ENCODE results near the gene MAML2.

Gene MAML2

DNA sequence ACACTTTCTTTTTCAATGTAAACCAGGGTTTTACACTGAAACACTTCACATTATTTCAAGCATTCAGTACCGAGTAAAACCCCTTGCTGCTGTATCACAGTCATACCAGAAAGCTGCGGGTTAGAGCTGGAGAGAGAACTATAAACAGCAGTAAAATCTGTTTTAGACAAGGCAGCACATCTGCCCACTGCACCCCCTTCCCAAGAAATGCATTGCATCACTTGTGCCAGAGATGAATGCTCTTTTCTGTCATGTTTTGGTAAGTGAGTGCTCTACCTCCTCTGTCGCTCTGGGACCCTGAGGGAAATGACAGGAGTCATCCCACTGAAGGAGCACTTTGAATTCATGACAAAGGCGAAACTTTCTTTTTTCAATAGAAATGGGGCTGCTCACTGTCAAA is 107.2 kb downstream of the MAML2 start:
- peak; percentile 17 for DNase-seq (ENCODE audit: low spot score)
- TF ChIP-seq, protein P1, sequence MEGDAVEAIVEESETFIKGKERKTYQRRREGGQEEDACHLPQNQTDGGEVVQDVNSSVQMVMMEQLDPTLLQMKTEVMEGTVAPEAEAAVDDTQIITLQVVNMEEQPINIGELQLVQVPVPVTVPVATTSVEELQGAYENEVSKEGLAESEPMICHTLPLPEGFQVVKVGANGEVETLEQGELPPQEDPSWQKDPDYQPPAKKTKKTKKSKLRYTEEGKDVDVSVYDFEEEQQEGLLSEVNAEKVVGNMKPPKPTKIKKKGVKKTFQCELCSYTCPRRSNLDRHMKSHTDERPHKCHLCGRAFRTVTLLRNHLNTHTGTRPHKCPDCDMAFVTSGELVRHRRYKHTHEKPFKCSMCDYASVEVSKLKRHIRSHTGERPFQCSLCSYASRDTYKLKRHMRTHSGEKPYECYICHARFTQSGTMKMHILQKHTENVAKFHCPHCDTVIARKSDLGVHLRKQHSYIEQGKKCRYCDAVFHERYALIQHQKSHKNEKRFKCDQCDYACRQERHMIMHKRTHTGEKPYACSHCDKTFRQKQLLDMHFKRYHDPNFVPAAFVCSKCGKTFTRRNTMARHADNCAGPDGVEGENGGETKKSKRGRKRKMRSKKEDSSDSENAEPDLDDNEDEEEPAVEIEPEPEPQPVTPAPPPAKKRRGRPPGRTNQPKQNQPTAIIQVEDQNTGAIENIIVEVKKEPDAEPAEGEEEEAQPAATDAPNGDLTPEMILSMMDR (IDR thresholded peaks at IDR 0.05; ENCODE audit: extremely low read depth, missing control alignments) = no peak

DNA sequence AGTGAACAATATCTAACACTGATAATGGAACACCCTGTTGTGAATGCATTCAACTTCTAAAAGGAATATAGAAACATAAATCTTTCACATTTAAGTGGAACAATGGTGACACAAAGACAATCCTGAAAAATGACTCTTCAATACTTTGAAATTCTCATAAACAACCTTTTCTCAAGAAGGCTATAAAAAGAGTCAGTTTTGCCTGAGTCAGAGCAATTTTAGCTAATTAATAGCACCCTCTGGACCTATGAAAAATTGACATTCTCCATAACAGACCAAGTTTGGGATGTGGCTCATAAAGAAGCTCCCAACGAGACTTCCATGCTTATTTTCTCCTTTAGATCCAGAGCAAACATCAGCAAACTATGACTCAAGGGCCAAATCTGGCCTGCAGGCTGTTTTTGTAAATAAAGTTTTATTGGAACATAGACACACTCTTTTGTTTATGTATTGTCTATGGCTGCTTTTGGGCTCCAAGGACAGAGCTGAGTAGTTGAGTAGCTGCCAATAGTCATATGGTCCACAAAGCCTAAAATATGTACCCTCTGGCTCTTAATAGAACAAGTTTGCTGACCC is 108.0 kb downstream of the MAML2 start:
- TF ChIP-seq, protein P1 (IDR thresholded peaks at IDR 0.05; ENCODE audit: extremely low read depth, missing control alignments) = no peak
- DNase-seq (ENCODE audit: low spot score) = no peak

DNA sequence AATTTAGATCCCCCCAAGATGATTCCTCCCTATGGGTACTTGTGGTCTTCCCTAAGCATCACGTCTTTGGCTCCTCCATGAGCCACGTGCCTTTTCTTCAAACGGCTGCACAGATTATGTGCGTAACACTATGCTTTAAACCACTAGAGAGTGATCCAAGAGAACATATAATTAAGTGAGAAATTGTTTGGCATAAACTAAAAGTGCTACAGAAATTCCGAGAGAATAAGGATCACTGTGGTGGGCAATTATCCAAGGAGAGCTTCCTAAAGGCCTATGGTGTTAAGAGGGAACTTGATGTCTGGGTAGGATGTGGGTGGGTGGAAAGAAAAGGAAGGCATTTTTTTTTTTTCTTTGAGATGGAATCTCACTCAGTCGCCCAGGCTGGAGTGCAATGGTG is 110.9 kb downstream of the MAML2 start:
- TF ChIP-seq, protein P1 (IDR thresholded peaks at IDR 0.05; ENCODE audit: extremely low read depth, missing control alignments) = no peak
- DNase-seq (ENCODE audit: low spot score) = no peak

DNA sequence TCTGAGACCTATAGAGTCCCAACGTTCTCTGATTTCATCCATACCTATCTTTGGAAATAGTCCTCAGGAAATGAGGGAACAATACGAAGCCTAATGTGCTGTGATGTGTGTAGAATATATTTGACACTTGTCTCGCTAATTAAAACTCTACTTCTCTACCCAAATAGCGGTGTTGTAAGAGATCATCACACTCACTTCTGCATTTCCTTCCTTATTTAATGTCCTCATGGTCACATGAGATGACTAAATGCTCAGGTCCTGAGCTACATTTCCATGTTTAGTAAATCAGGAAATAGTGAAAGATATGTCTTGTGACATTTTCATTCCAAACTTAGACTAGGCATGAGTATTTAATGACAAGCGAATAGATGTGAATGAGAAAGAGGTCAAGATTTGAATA is 112.3 kb downstream of the MAML2 start:
- TF ChIP-seq, protein P1 (IDR thresholded peaks at IDR 0.05; ENCODE audit: extremely low read depth, missing control alignments) = no peak
- no peak for DNase-seq (ENCODE audit: low spot score)

DNA sequence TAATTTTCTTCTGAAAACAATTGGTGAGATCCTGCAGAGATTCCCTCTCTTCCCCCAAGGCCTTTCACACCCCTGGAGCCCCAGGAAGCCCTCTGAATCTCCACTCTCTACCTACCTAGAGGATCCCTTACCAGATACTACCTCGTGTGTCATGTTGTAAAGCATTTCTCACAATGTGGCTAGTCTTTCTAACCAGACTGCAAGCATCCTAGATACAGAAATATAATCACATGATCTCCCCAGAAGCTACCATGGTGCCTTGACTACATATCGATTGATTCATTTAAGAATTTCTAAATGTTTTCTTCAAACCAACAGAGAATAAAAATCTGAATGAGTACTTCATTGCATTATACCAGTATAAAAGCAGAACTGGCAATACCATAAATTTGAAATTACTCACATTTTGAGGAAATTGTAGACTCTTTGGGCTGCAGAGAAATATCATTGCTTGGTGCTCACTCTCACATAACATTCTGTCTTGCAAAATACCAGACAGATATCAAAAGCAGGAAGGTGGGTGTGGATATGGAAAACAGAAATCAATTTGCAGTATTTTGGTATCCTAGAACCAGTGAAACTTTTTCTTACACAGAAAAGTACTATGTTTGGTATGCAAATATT is 113.5 kb downstream of the MAML2 start:
- TF ChIP-seq, protein P1 (IDR thresholded peaks at IDR 0.05; ENCODE audit: extremely low read depth, missing control alignments) = no peak
- no peak for DNase-seq (ENCODE audit: low spot score)

DNA sequence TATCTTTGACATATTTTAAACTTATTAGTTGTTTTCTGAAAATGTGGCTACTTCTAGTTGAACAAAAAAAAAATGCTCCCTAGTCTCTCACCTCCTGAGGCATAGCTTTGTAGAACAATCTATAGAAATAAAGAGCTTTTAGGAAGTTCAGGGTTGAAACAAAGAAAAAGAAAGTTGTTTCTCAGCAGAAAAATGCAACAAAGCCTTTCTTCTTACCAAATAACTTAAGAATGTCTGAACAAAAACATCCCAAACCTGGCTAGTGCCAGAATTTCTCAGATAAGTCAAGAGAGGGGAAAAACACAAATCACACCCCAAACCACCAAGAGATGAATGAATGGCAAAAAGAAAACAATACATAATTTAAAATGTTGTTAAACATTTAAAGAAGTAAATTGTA is 114.1 kb downstream of the MAML2 start:
- no peak for DNase-seq (ENCODE audit: low spot score)
- TF ChIP-seq, protein P1 (IDR thresholded peaks at IDR 0.05; ENCODE audit: extremely low read depth, missing control alignments) = no peak

DNA sequence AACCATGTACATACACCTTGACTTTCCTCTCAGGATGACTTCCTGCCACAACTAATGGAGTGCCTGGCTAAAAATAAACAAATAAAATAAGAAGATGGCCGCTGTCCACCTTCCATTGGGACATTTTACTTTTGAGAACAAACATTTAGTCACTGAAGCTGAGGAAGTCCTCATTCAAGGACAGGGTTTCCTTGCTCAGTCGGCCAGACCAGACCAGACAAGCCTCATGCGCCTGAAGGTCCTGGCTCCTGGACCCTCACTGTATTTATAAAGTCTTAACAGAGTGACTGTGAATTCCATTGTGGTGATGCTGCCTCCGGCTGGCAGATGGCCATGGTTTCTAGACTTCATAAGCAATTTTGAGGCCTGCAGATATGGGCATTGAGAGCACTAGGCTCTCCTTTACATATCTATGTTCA is 114.5 kb downstream of the MAML2 start:
- DNase-seq (ENCODE audit: low spot score) = no peak
- TF ChIP-seq, protein P1 (IDR thresholded peaks at IDR 0.05; ENCODE audit: extremely low read depth, missing control alignments) = no peak

All from GM20000 (cell line).